ENCODE data around the gene KHDRBS1.
"Not testable (repeated sequence)": the region's sequence is repeated elsewhere in the genome, so short reads cannot be mapped to it uniquely, and the experiment has no call there.

Gene KHDRBS1

DNA sequence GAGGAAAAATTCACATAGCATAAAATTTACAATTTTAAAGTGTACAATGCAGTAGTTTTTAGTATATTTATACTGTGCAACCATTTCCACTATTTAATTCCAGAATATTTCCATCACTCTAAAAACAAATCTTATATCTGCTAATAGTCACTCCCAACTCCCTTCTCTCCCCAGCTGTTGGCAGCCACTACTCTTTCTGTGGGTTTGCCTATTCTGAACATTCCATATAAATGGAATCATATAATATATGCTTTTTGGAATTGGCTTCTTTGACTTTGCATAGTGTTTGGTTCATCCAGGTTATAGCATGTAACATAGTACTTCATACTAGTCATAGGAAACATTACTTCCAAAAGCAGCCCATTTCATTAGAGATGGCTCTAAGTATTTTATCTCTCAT, 34.0 kb downstream of the KHDRBS1 start:
- H3K9me3 ChIP-seq (ENCODE audit: control insufficient read depth, insufficient read depth, low read length): no peaks in the 10 kb centered on the region
- no peaks in the 10 kb centered on the region for H3K27me3 ChIP-seq (ENCODE audit: control insufficient read depth, insufficient read depth, low read length)
- H3K9ac ChIP-seq (ENCODE audit: low read depth, low read length): no peak overlapping the region
- no peaks in the 10 kb centered on the region for H3K4me1 ChIP-seq (ENCODE audit: control insufficient read depth, insufficient read depth, low read length)
- H3K4me3 ChIP-seq (ENCODE audit: low read depth, low read length): no peak overlapping the region
- peaks cover 26% of the 10 kb centered on the region for H3K36me3 ChIP-seq (ENCODE audit: control insufficient read depth, insufficient read depth, low read length)

DNA sequence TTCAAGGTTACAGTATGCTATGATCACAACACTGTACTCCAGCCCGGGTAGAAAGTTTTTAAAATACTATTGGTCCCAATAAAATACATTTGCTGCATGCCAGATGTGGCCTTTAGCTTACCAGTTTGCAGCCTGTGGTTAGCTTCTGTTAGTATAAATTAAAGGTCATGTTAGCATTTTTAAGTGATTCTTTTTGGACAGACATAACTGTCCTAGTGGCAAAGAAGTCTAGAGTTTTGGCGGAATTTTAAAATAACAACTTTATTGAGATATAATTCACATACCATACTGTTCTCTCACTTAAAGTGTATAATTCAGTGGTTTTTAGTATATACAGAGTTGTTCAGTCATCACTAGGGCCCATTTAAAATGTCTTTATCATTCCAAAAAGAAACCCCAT, 34.8 kb downstream of the KHDRBS1 start:
- Histone ChIP-seq H3K4me3 (ENCODE audit: low read depth, low read length) (no peak overlapping the region), H3K36me3 (ENCODE audit: control insufficient read depth, insufficient read depth, low read length) (peaks cover 28% of the 10 kb centered on the region), H3K27me3 (ENCODE audit: control insufficient read depth, insufficient read depth, low read length) (no peaks in the 10 kb centered on the region), H3K9ac (ENCODE audit: low read depth, low read length) (no peak overlapping the region), H3K4me1 (ENCODE audit: control insufficient read depth, insufficient read depth, low read length) (no peaks in the 10 kb centered on the region), H3K9me3 (ENCODE audit: control insufficient read depth, insufficient read depth, low read length) (no peaks in the 10 kb centered on the region)

DNA sequence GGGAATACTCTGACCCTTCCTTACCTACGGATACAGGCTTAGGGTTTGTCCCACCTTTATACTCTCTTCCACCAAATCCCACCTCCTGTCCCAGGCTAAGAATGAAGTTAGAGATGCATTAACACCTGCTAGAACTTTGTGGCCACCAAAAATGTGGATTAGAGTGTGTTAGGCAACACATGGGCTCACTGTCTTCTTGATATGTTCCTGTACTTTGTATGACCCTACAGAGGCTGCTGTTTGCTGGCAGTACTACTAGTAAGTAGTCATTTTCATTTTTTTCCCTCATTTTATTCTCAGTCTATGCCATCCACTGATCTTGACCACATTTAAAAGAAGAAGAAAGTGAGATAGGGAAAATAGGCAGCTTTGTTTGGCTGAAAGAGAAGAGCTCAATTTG, 38.0 kb downstream of the KHDRBS1 start:
- no peaks in the 10 kb centered on the region for H3K9me3 ChIP-seq (ENCODE audit: control insufficient read depth, insufficient read depth, low read length)
- no peaks in the 10 kb centered on the region for H3K27me3 ChIP-seq (ENCODE audit: control insufficient read depth, insufficient read depth, low read length)
- H3K4me3 ChIP-seq (ENCODE audit: low read depth, low read length): no peak overlapping the region
- H3K36me3 ChIP-seq (ENCODE audit: control insufficient read depth, insufficient read depth, low read length): peaks cover 29% of the 10 kb centered on the region
- H3K4me1 ChIP-seq (ENCODE audit: control insufficient read depth, insufficient read depth, low read length): no peaks in the 10 kb centered on the region
- H3K9ac ChIP-seq (ENCODE audit: low read depth, low read length): no peak overlapping the region

DNA sequence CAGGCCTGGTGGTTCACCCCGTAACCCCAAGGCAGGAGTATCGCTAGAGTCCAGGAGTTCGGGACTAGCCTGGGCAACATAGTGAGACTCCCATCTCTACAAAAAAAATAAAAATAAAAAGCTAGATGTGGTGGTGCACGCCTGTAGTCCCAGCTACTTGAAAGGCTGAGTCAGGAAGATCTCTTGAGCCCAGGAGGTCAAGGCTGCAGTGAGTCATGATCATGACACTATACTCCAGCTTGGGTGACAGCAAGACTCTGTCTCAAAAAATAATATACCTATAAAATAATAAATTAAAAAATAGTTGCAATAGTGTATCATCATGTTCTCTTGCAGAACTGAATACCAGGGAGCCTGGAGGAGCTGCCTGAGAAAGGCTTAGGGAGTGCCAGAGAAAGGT, 39.2 kb downstream of the KHDRBS1 start:
- Histone ChIP-seq H3K4me3 (ENCODE audit: low read depth, low read length) (no peak overlapping the region), H3K36me3 (ENCODE audit: control insufficient read depth, insufficient read depth, low read length) (peaks cover 29% of the 10 kb centered on the region), H3K4me1 (ENCODE audit: control insufficient read depth, insufficient read depth, low read length) (no peaks in the 10 kb centered on the region), H3K9ac (ENCODE audit: low read depth, low read length) (no peak overlapping the region), H3K9me3 (ENCODE audit: control insufficient read depth, insufficient read depth, low read length) (no peaks in the 10 kb centered on the region), H3K27me3 (ENCODE audit: control insufficient read depth, insufficient read depth, low read length) (no peaks in the 10 kb centered on the region)

DNA sequence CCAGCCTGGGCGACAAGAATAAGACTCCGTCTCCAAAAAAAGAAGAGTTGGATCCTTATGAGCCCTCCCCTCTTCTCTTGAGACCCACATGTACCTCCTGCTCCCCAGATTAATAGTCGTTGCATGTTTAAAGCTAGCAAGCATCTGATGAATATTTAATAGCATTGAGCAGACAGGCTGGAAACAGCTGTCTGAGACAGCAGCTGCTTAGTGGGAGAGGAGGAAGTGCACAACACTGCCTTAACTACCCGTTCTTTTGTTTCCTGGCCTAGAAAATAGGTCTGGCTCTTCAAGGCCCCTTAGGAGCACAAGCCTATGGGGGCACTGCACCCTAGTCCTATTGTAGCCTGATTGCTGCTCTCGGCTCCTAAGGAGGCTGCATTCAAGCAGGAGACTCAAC, 41.7 kb downstream of the KHDRBS1 start:
- no peak overlapping the region for H3K9ac ChIP-seq (ENCODE audit: low read depth, low read length)
- H3K4me1 ChIP-seq (ENCODE audit: control insufficient read depth, insufficient read depth, low read length): peaks cover 6% of the 10 kb centered on the region

DNA sequence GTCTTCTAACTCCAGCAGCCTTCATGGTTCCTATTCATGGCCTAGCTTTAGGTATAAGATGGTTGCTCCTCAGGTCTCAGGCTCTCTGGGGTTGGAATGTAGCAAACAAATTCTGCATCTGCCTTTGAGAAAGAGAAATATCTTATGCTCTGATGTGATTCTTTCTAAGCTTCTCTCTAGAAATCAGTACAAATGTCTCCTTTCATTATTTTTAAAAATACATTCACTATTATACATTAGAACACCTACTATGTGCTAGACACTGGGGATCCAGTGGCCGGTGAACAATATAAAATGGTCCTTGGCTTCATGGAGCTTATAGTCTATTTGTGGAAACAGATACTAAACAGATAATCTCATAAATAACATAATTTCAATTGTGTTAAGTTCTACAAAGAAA, 42.9 kb downstream of the KHDRBS1 start:
- Histone ChIP-seq H3K4me1 (ENCODE audit: control insufficient read depth, insufficient read depth, low read length) (peaks cover 9% of the 10 kb centered on the region), H3K36me3 (ENCODE audit: control insufficient read depth, insufficient read depth, low read length) (peaks cover 32% of the 10 kb centered on the region)

More for the DNA sequence above, 41.7 kb downstream of the KHDRBS1 start:
- Histone ChIP-seq H3K4me3 (ENCODE audit: low read depth, low read length) (no peak overlapping the region), H3K27me3 (ENCODE audit: control insufficient read depth, insufficient read depth, low read length) (no peaks in the 10 kb centered on the region), H3K36me3 (ENCODE audit: control insufficient read depth, insufficient read depth, low read length) (peaks cover 36% of the 10 kb centered on the region), H3K9me3 (ENCODE audit: control insufficient read depth, insufficient read depth, low read length) (no peaks in the 10 kb centered on the region)

DNA sequence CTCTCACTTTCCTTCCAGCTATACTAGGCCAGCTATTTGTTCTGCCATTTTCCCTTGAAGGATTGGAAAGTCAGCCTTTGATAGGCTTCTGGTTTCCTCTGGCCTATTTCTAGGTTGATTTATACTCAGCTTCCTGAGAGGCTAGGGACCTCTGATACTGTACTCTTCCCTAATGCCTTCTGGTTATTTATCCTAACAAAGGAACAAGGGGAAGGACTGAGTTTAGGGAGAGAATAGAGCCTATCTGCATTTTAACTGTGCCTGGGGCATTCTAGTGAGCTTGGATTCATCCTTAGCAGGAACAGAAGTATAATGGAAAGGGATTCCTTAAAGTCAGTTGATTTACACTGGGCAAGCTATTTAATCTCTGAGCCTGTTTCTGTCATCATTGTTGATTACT, 47.2 kb downstream of the KHDRBS1 start:
- H3K9ac ChIP-seq (ENCODE audit: low read depth, low read length): no peak overlapping the region
- H3K4me1 ChIP-seq (ENCODE audit: control insufficient read depth, insufficient read depth, low read length): peaks cover 19% of the 10 kb centered on the region
- no peaks in the 10 kb centered on the region for H3K27me3 ChIP-seq (ENCODE audit: control insufficient read depth, insufficient read depth, low read length)
- H3K36me3 ChIP-seq (ENCODE audit: control insufficient read depth, insufficient read depth, low read length): peaks cover 15% of the 10 kb centered on the region
- no peaks in the 10 kb centered on the region for H3K9me3 ChIP-seq (ENCODE audit: control insufficient read depth, insufficient read depth, low read length)
- H3K4me3 ChIP-seq (ENCODE audit: low read depth, low read length): no peak overlapping the region

More for the DNA sequence above, 42.9 kb downstream of the KHDRBS1 start:
- no peaks in the 10 kb centered on the region for H3K9me3 ChIP-seq (ENCODE audit: control insufficient read depth, insufficient read depth, low read length)
- no peaks in the 10 kb centered on the region for H3K27me3 ChIP-seq (ENCODE audit: control insufficient read depth, insufficient read depth, low read length)
- H3K9ac ChIP-seq (ENCODE audit: low read depth, low read length): no peak overlapping the region
- H3K4me3 ChIP-seq (ENCODE audit: low read depth, low read length): no peak overlapping the region

DNA sequence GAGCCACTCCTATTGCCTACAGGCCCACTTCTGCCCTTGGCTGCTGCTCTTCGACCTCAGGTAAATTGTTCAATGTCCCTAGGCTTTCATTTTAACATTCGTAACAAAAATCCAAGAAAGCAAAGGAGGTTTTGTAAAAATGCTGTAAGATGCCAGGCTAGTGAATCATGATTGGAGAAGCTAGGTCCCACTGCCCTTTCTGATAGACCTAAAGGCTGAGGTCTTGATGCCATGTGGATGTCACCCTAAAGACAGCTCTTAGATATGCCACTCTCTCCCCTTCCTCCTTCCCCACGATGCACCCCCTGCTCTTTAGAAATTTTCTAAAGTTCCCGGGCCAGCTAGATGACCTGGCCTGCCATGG, 49.2 kb downstream of the KHDRBS1 start:
- Histone ChIP-seq H3K4me1 (ENCODE audit: control insufficient read depth, insufficient read depth, low read length) (peaks cover 19% of the 10 kb centered on the region), H3K36me3 (ENCODE audit: control insufficient read depth, insufficient read depth, low read length) (peaks cover 14% of the 10 kb centered on the region), H3K4me3 (ENCODE audit: low read depth, low read length) (no peak overlapping the region), H3K9me3 (ENCODE audit: control insufficient read depth, insufficient read depth, low read length) (no peaks in the 10 kb centered on the region), H3K27me3 (ENCODE audit: control insufficient read depth, insufficient read depth, low read length) (no peaks in the 10 kb centered on the region), H3K9ac (ENCODE audit: low read depth, low read length) (no peak overlapping the region)

DNA sequence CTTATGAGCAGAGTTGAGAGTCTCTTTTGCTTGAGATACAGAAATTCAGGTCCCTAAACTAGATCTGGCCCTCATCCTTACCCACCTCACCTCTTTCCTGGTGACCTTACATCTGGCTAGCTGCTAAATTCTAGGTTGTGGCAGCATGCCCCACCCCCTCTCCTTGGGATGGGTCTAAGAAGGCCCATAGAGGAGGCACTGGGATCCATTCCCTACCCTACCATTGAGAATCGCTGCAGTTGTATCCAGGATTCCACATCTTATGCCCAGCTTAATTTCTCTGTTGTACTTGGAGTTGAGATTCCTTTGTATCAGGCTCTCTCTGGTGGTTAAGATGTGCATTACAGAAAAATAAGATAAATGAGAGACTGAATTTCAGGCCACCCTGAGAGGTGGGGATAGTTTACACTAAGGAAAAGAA, 49.6 kb downstream of the KHDRBS1 start:
- peaks cover 19% of the 10 kb centered on the region for H3K4me1 ChIP-seq (ENCODE audit: control insufficient read depth, insufficient read depth, low read length)
- H3K36me3 ChIP-seq (ENCODE audit: control insufficient read depth, insufficient read depth, low read length): peaks cover 10% of the 10 kb centered on the region
- no peaks in the 10 kb centered on the region for H3K27me3 ChIP-seq (ENCODE audit: control insufficient read depth, insufficient read depth, low read length)
- H3K9me3 ChIP-seq (ENCODE audit: control insufficient read depth, insufficient read depth, low read length): no peaks in the 10 kb centered on the region
- H3K9ac ChIP-seq (ENCODE audit: low read depth, low read length): no peak overlapping the region
- H3K4me3 ChIP-seq (ENCODE audit: low read depth, low read length): no peak overlapping the region

DNA sequence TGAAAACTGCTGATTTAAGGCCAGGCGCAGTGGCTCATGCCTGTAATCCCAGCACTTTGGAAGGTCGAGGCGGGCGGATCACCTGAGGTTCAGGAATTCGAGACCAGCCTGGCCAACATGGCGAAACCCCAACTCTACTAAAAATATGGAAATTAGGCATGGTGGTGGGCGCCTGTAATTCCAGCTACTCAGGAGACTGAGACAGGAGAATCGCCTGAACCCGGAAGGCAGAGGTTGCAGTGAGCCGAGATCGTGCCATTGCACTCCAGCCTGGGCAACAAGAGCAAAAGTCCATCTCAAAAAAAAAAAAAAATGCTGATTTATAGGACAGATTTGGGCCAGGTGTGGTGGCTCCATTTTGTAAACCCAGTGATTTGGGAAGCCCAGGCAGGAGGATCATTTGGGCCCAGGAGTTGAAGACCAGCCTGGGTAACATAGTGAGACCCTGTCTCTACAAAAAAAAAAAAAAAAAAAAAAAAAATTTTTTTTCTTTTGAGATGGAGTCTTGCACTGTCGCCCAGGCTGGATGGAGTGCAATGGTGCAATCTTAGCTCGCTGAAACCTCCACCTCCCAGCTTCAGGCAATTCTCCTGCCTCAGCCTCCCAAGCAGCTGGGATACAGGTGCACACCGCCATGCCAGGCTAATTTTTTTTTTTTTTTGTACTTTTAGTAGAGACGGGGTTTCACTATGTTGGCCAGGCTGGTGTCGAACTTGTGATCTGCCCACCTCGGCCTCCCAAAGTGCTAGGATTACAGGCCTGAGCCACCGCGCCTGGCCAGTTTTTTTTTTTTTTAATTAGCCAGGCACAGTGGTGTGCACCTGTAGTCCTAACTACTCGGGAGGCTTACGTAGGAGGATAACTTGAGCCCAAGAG, 52.2 kb downstream of the KHDRBS1 start:
- H3K4me1 ChIP-seq (ENCODE audit: control insufficient read depth, insufficient read depth, low read length): peaks cover 23% of the 10 kb centered on the region

DNA sequence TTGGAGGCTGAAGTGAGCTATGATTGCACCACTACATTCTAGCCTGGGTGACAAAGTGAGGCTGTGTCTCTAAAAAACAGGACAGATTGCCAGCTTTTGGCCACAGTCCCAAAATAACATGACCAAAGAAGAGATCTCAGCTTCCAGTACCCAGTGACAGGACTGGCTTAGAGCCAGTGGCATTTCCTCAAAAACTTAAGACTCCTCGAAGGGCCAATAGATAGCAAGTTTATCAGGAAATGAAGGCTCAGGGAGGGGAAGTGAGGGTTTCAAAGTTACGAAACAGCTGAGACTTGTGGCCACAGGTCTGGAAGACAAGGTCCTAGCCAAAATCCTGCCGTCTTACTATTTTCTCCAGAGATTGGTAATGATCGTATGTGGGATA, 52.8 kb downstream of the KHDRBS1 start:
- Histone ChIP-seq H3K9ac (ENCODE audit: low read depth, low read length) (no peak overlapping the region), H3K36me3 (ENCODE audit: control insufficient read depth, insufficient read depth, low read length) (no peaks in the 10 kb centered on the region), H3K9me3 (ENCODE audit: control insufficient read depth, insufficient read depth, low read length) (no peaks in the 10 kb centered on the region), H3K4me1 (ENCODE audit: control insufficient read depth, insufficient read depth, low read length) (peaks cover 20% of the 10 kb centered on the region), H3K4me3 (ENCODE audit: low read depth, low read length) (no peak overlapping the region), H3K27me3 (ENCODE audit: control insufficient read depth, insufficient read depth, low read length) (no peaks in the 10 kb centered on the region)

More for the DNA sequence above, 52.2 kb downstream of the KHDRBS1 start:
- H3K4me3 ChIP-seq (ENCODE audit: low read depth, low read length); H3K36me3 ChIP-seq (ENCODE audit: control insufficient read depth, insufficient read depth, low read length); H3K9me3 ChIP-seq (ENCODE audit: control insufficient read depth, insufficient read depth, low read length); H3K27me3 ChIP-seq (ENCODE audit: control insufficient read depth, insufficient read depth, low read length); H3K9ac ChIP-seq (ENCODE audit: low read depth, low read length): not testable (repeated sequence)

DNA sequence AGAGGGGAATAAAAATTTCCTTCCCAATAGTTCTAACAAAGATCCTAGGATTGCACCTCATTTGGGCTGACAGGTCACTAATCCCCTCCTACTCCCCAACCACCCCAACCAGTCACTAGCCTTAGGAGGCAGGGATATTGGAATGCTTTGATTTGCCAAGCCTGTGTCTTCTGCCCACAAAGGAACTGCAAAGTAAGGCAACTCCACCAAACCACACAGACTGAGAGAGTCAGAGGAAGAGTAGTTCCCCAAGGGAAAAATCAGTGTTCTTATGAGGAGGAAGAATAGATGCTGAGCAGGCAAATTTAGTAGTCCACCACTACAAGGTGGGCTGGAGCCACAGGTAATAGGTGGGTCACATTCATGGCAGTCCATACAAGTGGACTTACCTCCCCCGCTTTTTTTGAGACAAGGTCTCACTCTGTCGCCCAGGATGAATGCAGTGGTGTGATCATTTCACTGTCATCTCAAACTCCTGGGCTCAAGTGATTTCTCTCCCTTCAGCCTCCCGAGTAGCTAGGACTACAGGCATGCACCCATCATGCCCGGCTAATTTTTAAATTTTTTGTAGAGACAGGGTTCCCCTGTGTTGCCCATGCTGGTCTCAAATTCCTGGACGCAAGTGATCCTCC, 55.4 kb downstream of the KHDRBS1 start:
- Histone ChIP-seq H3K9ac (ENCODE audit: low read depth, low read length) (no peak overlapping the region), H3K4me1 (ENCODE audit: control insufficient read depth, insufficient read depth, low read length) (peaks cover 19% of the 10 kb centered on the region), H3K27me3 (ENCODE audit: control insufficient read depth, insufficient read depth, low read length) (no peaks in the 10 kb centered on the region), H3K9me3 (ENCODE audit: control insufficient read depth, insufficient read depth, low read length) (no peaks in the 10 kb centered on the region), H3K36me3 (ENCODE audit: control insufficient read depth, insufficient read depth, low read length) (no peaks in the 10 kb centered on the region), H3K4me3 (ENCODE audit: low read depth, low read length) (no peak overlapping the region)
